ENCODE measurements around the gene APBA3. TPM values are rescaled to one million over a fixed set of nuclear protein-coding genes. Genes with fewer than 3 reads are reported as not detected.

The APBA3 gene
- total RNA-seq, 4 donors from 2014 or later, result 28.5 to 48.1 (median 41.8) TPM

GRCh38 chr19:3807574-3808354, 46.3 kb upstream of the APBA3 start:
- DNase-seq, result no peak

DNA sequence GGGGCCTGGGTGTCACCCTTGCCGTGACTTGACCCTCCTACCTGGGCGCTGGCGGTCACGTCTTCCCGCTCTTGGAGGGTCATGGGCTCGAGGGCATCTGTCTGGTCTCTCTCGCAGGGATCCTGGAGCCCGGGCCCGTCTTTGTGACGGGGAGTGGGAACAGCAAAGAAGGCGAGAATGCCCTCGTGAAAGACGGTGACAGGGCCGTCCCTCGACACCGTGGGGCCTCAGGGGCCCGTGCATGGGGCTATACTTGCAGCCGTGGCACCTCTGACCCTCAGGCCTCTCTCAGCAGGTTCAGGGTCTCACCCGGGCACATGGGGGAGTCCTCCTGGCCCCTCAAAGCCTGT, 45.6 kb upstream of the APBA3 start:
- Histone ChIP-seq H3K27ac (peak overlapping the region in 1 of 4 donors; percentile 31), H3K4me3 (no peak overlapping the region), H3K9me3 (no peaks in the 10 kb centered on the region), H3K27me3 (no peaks in the 10 kb centered on the region), H3K4me1 (peaks cover 0 to 23% (median 3%) of the 10 kb centered on the region in 4 donors), H3K36me3 (no peaks in the 10 kb centered on the region)
- DNase-seq, result no peak
- TF ChIP-seq POLR2A (IDR thresholded peaks at IDR 0.05), result no peak

More at GRCh38 chr19:3807574-3808354, 46.3 kb upstream of the APBA3 start:
- Histone ChIP-seq H3K36me3 (no peaks in the 10 kb centered on the region), H3K4me3 (no peak overlapping the region), H3K27me3 (no peaks in the 10 kb centered on the region), H3K9me3 (no peaks in the 10 kb centered on the region), H3K27ac (no peak overlapping the region), H3K4me1 (peaks cover 0 to 25% (median 3%) of the 10 kb centered on the region in 4 donors)
- no peak for TF ChIP-seq POLR2A (IDR thresholded peaks at IDR 0.05)
- TF ChIP-seq CTCF (IDR thresholded peaks at IDR 0.05), result no peak

DNA sequence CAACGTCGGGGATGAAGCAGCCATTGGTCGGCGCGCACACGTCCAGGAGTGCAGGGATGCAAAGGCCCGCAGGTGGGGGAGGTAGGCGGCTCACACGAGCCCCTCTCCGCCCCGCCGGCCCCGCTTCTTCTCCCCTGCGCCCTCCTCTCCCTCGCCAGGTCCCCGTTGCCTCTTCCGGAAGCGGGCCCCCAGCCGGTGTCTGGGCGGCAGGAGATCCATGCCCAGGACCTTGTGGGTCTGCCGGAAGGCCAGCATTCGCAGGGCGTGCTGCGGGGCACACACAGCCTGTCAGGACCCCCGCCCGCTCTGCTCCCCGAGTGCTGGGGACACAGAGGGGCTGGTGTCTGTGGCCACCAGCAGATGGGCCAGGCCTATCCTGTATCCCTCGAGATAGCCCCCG, 44.4 kb upstream of the APBA3 start:
- Histone ChIP-seq H3K9me3 (no peaks in the 10 kb centered on the region), H3K4me3 (no peak overlapping the region), H3K27ac (no peak overlapping the region), H3K27me3 (peaks cover 0 to 10% of the 10 kb centered on the region in 2 donors), H3K4me1 (peaks cover 0 to 25% (median 13%) of the 10 kb centered on the region in 4 donors), H3K36me3 (no peaks in the 10 kb centered on the region)
- DNase-seq, result no peak
- TF ChIP-seq POLR2A (IDR thresholded peaks at IDR 0.05) (no peak), CTCF (IDR thresholded peaks at IDR 0.05) (no peak)

DNA sequence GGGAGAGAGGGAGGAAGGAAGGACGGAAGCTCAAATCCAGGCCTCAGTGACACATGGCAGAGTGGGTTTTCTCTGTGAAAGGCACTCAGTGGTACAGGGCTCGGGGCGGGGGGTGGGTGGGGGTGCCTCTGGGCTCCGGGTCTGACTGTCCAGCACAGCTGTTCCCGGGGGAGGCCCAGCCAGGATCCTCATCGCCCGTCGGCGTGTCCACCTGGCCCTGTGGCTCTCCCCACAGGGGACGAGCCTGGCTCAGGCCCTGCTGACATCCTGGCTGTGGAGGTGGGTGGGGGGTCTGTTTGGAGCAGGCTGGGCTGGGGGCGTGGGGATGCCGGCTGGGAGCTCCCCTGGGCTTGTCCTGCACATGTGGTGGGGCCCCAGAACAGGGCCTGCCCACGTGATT, 42.9 kb upstream of the APBA3 start:
- no peak overlapping the region for H3K27ac ChIP-seq
- H3K36me3 ChIP-seq, result no peaks in the 10 kb centered on the region
- peaks cover 0 to 16% (median 11%) of the 10 kb centered on the region in 4 donors for H3K4me1 ChIP-seq
- H3K4me3 ChIP-seq, result no peak overlapping the region
- TF ChIP-seq CTCF (IDR thresholded peaks at IDR 0.05) (no peak), POLR2A (IDR thresholded peaks at IDR 0.05) (no peak)
- DNase-seq, result no peak
- peaks cover 0 to 10% of the 10 kb centered on the region in 2 donors for H3K27me3 ChIP-seq
- H3K9me3 ChIP-seq, result no peaks in the 10 kb centered on the region

- TF ChIP-seq POLR2A (IDR thresholded peaks at IDR 0.05), result no peak
- H3K9me3 ChIP-seq, result no peaks in the 10 kb centered on the region
These were observed 42.5 kb upstream of the APBA3 start for GRCh38 chr19:3803986-3804385.

DNA sequence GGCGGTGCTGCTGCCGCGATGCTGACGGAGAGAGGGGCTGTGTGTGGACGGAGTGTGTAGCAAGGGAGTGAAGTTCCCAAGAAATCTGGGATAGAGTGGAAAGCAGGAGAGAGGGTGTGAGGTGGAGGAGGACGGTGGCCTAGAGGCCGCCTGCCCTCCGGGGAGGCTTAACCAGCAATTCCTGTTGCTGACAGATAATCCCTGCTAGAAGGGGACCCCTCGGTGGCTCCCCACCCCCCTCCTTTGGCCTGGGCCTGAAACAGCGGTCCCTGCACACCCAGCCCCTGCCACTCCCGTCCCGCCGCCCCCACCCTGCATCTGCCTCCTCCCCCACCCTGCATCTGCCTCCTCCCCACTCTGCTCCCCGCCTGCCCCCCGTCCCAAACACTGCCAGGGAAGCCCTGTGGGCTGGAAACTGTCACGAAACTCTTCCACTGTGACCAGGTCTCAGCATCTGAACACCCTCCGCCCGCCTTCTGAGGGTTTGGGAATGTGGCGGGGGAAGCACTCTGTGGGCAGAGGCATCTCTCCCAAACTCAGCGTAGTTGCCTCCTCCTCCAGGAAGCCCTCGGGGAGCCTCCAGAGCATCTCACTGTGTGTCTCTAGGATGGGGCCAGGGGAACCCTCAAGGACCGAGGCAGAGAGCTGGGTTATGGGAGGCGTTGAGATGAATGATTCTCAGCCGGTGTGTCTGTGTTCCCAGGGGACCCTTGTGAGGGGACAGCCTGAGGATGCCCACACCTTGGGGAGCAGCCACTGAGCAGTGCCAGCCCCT, 41.8 kb upstream of the APBA3 start:
- Histone ChIP-seq H3K4me3 (no peak overlapping the region), H3K9me3 (no peaks in the 10 kb centered on the region), H3K36me3 (no peaks in the 10 kb centered on the region), H3K4me1 (peaks cover 0 to 16% (median 11%) of the 10 kb centered on the region in 4 donors), H3K27me3 (peaks cover 0 to 10% of the 10 kb centered on the region in 2 donors), H3K27ac (no peak overlapping the region)
- DNase-seq, result no peak
- TF ChIP-seq POLR2A (IDR thresholded peaks at IDR 0.05) (no peak), CTCF (IDR thresholded peaks at IDR 0.05) (no peak)

More at GRCh38 chr19:3803986-3804385, 42.5 kb upstream of the APBA3 start:
- peaks cover 0 to 10% of the 10 kb centered on the region in 2 donors for H3K27me3 ChIP-seq
- no peaks in the 10 kb centered on the region for H3K36me3 ChIP-seq
- H3K4me3 ChIP-seq, result no peak overlapping the region
- no peak for DNase-seq
- H3K4me1 ChIP-seq, result peaks cover 0 to 16% (median 11%) of the 10 kb centered on the region in 4 donors
- no peak overlapping the region for H3K27ac ChIP-seq

All from Peyer's patch (tissue), 4 donors.